ENCODE results near the gene CTSE. TPM values are rescaled to one million over a fixed set of nuclear protein-coding genes. Genes with fewer than 3 reads are reported as not detected.

CTSE gene
- total and polyA plus RNA-seq, 2 of the 13 experiments (the other 11 are each of a cell fraction or from before 2014, with no cell fraction given): 0.50 to 0.69 TPM

DNA sequence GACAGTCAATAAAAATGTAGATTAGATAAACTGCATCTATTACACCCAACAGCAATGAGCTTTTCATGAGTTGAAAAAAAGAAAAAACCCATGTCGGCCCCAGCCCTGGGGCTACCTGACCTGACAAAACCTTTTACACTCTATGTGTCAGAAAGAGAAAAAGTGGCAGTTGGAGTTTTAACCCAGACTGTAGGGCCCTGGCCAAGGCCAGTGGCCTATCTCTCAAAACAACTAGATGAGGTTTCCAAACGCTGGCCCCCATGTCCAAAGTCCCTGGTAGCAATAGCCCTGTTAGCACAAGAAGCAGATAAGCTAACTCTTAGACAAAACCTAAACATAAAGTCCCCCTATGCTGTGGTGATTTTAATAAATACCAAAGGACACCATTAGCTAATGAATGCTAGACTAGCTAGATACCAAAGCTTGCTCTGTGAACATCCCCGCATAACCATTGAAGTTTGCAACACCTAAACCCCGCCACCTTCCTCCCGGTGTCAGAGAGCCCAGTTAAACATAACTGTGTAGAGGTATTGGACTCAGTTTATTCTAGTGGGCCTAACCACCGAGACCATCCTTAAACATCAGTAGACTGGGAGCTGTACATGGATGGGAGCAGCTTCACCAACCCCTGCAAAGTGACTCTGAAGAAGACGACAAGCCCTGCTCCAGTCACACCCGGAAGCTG lies 32.1 kb upstream of the CTSE start (continued):
- TF ChIP-seq, protein P1, sequence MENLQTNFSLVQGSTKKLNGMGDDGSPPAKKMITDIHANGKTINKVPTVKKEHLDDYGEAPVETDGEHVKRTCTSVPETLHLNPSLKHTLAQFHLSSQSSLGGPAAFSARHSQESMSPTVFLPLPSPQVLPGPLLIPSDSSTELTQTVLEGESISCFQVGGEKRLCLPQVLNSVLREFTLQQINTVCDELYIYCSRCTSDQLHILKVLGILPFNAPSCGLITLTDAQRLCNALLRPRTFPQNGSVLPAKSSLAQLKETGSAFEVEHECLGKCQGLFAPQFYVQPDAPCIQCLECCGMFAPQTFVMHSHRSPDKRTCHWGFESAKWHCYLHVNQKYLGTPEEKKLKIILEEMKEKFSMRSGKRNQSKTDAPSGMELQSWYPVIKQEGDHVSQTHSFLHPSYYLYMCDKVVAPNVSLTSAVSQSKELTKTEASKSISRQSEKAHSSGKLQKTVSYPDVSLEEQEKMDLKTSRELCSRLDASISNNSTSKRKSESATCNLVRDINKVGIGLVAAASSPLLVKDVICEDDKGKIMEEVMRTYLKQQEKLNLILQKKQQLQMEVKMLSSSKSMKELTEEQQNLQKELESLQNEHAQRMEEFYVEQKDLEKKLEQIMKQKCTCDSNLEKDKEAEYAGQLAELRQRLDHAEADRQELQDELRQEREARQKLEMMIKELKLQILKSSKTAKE (CRISPR knock-in tag; IDR thresholded peaks at IDR 0.05; ENCODE audit: borderline replicate concordance): peak; percentile 84
- peak; percentile 48 for TF ChIP-seq HNF1A (IDR thresholded peaks at IDR 0.05; ENCODE audit: low read depth)
- peak; percentile 83; the same call in 1 of the 2 replicates for TF ChIP-seq HNF1A (CRISPR knock-in tag; IDR thresholded peaks at IDR 0.05; ENCODE audit: borderline replicate concordance)
- TF ChIP-seq IRF9 (CRISPR knock-in tag; IDR thresholded peaks at IDR 0.05; ENCODE audit: borderline replicate concordance): peak; percentile 46; the same call in 1 of the 2 replicates
- peak; percentile 52; the same call in 1 of the 2 replicates for TF ChIP-seq THAP11 (CRISPR knock-in tag; IDR thresholded peaks at IDR 0.05)
- 0 out of 2 replicates have a peak, but pooled peaks have one; percentile 12 for TF ChIP-seq MAFG (CRISPR knock-in tag; IDR thresholded peaks at IDR 0.05)
- 0 out of 2 replicates have a peak, but pooled peaks have one; percentile 14 for TF ChIP-seq GZF1 (CRISPR knock-in tag; IDR thresholded peaks at IDR 0.05)
- TF ChIP-seq RERE (CRISPR knock-in tag; IDR thresholded peaks at IDR 0.05; ENCODE audit: low read depth): peak; percentile 73
- peak; percentile 40 for TF ChIP-seq ASH2L (IDR thresholded peaks at IDR 0.05; ENCODE audit: insufficient read length, low read depth, low read length)
- TF ChIP-seq NR2F6 (IDR thresholded peaks at IDR 0.05): peak; percentile 71
- TF ChIP-seq NR2F6 (CRISPR knock-in tag; IDR thresholded peaks at IDR 0.05): peak; percentile 81
- TF ChIP-seq ZNF773 (CRISPR knock-in tag; IDR thresholded peaks at IDR 0.05; ENCODE audit: borderline replicate concordance): 0 out of 2 replicates have a peak, but pooled peaks have one; percentile 27
- TF ChIP-seq, protein P2, sequence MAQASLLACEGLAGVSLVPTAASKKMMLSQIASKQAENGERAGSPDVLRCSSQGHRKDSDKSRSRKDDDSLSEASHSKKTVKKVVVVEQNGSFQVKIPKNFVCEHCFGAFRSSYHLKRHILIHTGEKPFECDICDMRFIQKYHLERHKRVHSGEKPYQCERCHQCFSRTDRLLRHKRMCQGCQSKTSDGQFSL (CRISPR knock-in tag; IDR thresholded peaks at IDR 0.05): peak; percentile 56; the same call in 1 of the 2 replicates
- peak; percentile 73; the same call in 1 of the 2 replicates for TF ChIP-seq ZNF414 (CRISPR knock-in tag; IDR thresholded peaks at IDR 0.05)

Data from HepG2 (cell line).